Activated T-cell treated with anti-CD3 and anti-CD28 coated beads, Interleukin-2, amount 50 U/mL, for 4 hours (primary cell): ENCODE data around the gene XK. TPM values are rescaled to one million over a fixed set of nuclear protein-coding genes. Genes with fewer than 3 reads are reported as not detected.
A peak's percentile ranks its signal among the peaks of the same experiment; 100 is the strongest.

Source experiments
- ATAC-seq, 2 donors: fragments of 200-7000 bp; cut with Tn5 transposase; one replicate each; pipeline ENCODE4 v1.10.0; 2021
- DNase-seq: peaks from one replicate; pipeline ENCODE4 v3.0.0-alpha.2; 2020
- H3K27me3 Mint-ChIP-seq: one replicate; pipeline ENCODE4 v1.8.0; 2021; ENCODE audit warnings: low read depth, mixed read lengths
- H3K36me3 Mint-ChIP-seq: one replicate; pipeline ENCODE4 v1.8.0; 2022; ENCODE audit warnings: mixed read lengths; ENCODE audit not compliant: insufficient read depth
- H3K4me1 Mint-ChIP-seq: one replicate; pipeline ENCODE4 v1.8.0; 2021; ENCODE audit warnings: low read depth, mixed read lengths
- H3K4me3 Mint-ChIP-seq: one replicate; pipeline ENCODE4 v1.8.0; 2021; ENCODE audit warnings: mild to moderate bottlenecking, moderate library complexity, mixed read lengths
- H3K9me3 Mint-ChIP-seq: one replicate; pipeline ENCODE4 v1.8.0; 2021; ENCODE audit warnings: mixed read lengths
- total RNA-seq, 3 donors: library from RNA; stranded (reverse); gene quantifications; one replicate each; pipeline ENCODE4 v1.2.1, GENCODE V29; 2021

The XK gene
- total RNA-seq, 3 donors from 2014 or later, result 0.05 to 0.16 (median 0.10) TPM

DNA sequence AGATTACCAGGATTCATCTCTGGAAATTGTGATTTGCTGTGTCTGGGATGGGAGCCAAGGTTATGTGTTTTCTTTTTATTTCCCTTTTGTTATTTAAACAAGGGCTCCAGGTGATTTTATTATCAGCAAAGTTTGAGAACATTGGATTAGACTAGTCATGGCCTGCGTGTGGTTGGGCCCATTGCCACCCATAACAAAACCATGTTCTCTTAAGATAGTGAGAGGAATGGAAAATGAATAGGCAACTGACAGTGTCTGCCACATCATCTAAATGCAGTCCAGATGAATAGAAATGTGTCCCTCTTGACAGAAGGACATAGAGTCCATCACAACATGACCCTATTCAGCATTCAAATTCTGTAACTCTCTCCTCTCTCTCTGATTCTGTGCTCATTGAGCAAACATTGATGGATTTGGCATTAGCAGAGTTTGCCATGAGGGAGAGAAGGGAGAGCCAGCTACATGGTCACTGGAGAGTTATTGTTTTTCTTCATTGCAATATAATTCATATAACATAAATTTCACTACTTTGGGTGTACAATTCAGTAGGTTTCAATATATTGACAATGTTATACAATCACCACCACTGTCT is 11.7 kb downstream of the XK start:
- Mint-ChIP-seq H3K9me3 (no peaks in the 10 kb centered on the region), H3K4me3 (no peak overlapping the region), H3K4me1 (no peaks in the 10 kb centered on the region), H3K27me3 (no peaks in the 10 kb centered on the region), H3K36me3 (no peaks in the 10 kb centered on the region)
- no peak for DNase-seq
- no peak for ATAC-seq

DNA sequence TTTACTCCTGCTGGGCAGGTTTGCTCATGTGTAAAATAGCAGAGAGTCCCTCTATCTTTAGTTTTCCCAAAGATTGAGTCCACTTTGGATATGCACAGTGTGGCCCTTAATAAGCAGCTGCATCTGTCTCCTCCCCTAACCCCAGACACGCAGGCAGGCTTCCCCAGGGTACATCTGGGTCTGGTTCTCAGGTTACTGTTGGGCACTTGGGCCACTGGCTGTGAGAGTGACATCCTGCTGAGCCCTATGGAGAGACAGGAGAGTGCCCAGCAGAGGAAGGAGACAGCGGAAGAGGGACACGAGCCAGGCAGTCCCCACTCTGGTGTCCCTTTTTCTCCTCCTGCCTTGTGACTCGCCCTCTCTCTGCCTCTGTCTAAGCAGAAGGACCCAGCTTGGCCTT is 16.0 kb downstream of the XK start:
- no peak for ATAC-seq
- DNase-seq, result no peak
- H3K36me3 Mint-ChIP-seq, result no peaks in the 10 kb centered on the region
- no peaks in the 10 kb centered on the region for H3K4me1 Mint-ChIP-seq
- H3K9me3 Mint-ChIP-seq, result no peaks in the 10 kb centered on the region
- H3K4me3 Mint-ChIP-seq, result no peak overlapping the region
- H3K27me3 Mint-ChIP-seq, result no peaks in the 10 kb centered on the region

DNA sequence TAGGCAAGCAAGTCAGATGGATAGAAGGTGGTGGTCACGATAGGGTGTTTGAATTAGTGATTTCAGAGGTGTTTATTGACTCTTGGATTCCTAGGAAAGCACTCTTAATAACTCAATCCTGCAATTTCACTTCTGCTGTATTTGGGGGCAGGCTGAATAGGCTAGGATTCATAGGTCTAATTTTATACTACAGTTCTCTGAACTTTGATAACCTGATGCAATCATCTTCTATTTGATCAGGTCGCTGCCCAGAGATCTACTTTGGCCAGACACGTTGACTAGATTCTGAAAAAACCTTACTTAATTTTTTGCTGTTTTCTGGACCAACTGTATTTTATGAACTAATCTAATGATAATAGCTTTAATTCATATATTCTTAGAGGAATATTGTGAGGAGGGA is 26.4 kb downstream of the XK start:
- no peak overlapping the region for H3K4me3 Mint-ChIP-seq
- no peaks in the 10 kb centered on the region for H3K36me3 Mint-ChIP-seq
- DNase-seq (no peak), ATAC-seq (no peak)
- H3K4me1 Mint-ChIP-seq, result no peaks in the 10 kb centered on the region
- H3K27me3 Mint-ChIP-seq, result no peaks in the 10 kb centered on the region
- no peaks in the 10 kb centered on the region for H3K9me3 Mint-ChIP-seq

DNA sequence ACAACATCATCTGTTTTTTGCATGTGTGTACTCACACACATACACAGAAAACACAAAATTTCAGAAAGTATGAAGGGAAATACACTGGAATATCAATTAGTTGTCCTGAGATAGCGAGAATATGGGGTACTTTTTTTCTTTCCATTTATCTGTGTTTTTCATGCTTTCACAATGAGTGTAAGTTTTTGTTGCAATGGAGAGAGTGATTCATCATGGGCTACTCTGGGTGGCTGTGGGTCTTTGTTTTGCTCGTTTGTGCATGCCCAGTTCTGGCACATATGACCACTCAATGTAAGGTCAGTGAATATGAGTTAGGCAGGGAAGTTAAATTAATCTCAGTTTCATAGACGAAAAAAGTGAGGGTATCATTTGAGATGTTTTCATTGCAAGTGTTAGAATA is 26.9 kb downstream of the XK start:
- Mint-ChIP-seq H3K9me3 (no peaks in the 10 kb centered on the region), H3K36me3 (no peaks in the 10 kb centered on the region), H3K4me1 (no peaks in the 10 kb centered on the region), H3K4me3 (no peak overlapping the region), H3K27me3 (no peaks in the 10 kb centered on the region)
- ATAC-seq (no peak), DNase-seq (no peak)

DNA sequence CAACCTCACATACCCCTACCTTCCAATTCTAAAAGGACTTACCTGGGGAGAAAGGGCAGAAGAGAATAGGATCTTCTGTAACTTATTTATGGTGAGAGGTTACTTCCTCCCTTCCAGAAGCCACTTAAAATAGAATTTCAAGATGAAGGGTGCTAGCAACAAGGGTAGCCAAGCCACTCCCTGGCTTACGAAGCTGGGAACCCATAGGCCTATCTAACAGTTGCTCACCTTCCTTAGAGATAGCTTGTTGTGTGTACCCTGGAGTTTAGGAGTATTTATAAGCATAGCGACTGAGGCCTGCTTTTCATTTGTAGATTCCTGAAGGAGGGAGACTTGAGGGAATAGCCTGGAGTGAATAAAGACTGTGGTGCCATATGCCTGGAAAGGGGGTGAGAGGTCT is 28.9 kb downstream of the XK start:
- Mint-ChIP-seq H3K36me3 (no peaks in the 10 kb centered on the region), H3K4me1 (no peaks in the 10 kb centered on the region), H3K27me3 (no peaks in the 10 kb centered on the region), H3K4me3 (no peak overlapping the region), H3K9me3 (peaks cover 9% of the 10 kb centered on the region)
- DNase-seq, result no peak
- ATAC-seq, result no peak

DNA sequence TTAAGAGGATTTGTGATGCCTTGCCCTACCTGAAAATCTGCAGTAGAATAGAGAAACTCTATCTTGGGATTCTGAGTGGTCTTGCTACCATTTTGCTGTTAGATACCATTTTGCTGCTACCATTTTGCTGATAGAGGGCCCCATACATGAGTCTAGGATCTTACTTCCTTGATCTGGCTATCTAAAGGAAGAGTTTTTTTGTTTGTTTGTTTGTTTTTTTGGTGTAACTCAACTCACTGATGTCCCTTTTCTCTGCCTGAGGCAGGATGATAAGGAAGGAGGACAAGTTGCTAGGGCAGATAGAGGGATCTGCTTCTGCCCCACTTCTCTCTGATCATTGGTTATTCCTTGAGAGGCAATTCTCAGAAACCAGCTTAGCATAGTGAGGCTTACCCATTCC is 31.0 kb downstream of the XK start:
- Mint-ChIP-seq H3K4me3 (no peak overlapping the region), H3K9me3 (peaks cover 9% of the 10 kb centered on the region), H3K27me3 (no peaks in the 10 kb centered on the region), H3K36me3 (no peaks in the 10 kb centered on the region), H3K4me1 (no peaks in the 10 kb centered on the region)
- DNase-seq (no peak), ATAC-seq (no peak)

DNA sequence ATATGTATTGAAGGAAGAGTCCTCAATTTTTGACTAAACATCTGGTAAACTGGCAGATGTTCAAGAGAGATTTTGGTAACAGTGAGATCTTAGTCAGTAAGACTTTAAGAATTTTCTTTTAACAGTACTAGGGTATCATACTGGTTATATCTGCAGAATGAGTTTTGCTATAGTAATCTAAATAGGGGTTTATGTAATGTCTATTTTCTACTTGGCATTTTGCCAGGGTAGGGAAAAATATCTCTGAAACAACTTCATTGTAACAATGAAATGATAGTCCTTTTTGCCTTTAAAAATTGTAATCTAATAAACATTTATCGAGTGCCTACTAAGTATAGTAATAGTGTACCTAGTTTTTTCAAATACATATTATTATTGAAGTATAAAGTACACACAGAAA is 32.1 kb downstream of the XK start:
- no peaks in the 10 kb centered on the region for H3K36me3 Mint-ChIP-seq
- DNase-seq (no peak), ATAC-seq (no peak)
- no peaks in the 10 kb centered on the region for H3K4me1 Mint-ChIP-seq
- H3K9me3 Mint-ChIP-seq, result peaks cover 9% of the 10 kb centered on the region
- no peak overlapping the region for H3K4me3 Mint-ChIP-seq
- peaks cover 2% of the 10 kb centered on the region for H3K27me3 Mint-ChIP-seq

DNA sequence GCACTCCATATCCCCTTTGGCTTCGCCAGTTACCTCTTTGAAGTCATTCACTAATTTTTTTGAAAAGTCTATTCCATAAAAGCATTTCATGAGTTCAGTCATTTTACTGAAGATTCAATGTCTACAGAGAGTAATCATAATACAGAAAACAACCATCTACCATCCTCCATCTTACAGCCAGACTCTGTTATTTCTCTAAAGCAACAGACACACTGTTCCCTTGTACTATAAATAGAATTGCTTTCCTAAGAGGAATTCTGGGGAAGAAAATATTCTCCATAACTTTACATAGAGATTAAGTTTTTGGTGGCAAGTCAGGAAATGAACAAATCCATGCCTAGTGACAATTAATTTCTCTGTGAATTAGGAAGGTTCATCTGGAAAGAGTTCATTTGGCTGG is 37.0 kb downstream of the XK start:
- Mint-ChIP-seq H3K4me3 (no peak overlapping the region), H3K27me3 (peaks cover 5% of the 10 kb centered on the region), H3K9me3 (peaks cover 9% of the 10 kb centered on the region), H3K4me1 (no peaks in the 10 kb centered on the region), H3K36me3 (no peaks in the 10 kb centered on the region)
- ATAC-seq (no peak), DNase-seq (no peak)

DNA sequence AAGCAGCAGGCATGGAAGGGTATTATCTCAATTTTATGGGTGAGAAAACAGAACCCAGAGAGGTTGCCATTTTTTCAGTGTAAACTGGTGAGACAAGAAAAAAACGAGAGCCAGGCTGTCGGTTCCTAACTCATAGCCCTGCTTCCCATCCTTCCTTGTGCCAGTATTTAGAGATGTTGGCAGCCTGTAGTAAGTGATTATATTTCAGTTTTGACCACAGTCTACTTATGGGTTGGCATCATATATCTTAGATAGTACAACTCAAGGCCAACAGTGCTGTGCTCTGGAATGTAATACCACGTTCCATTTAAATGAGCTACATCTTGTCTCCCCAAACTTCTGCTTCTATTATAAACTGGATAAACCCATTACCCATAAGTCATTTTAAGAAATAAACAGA is 40.8 kb downstream of the XK start:
- ATAC-seq (no peak), DNase-seq (no peak)
- Mint-ChIP-seq H3K36me3 (no peaks in the 10 kb centered on the region), H3K9me3 (no peaks in the 10 kb centered on the region), H3K4me3 (no peak overlapping the region), H3K27me3 (peaks cover 5% of the 10 kb centered on the region), H3K4me1 (no peaks in the 10 kb centered on the region)

DNA sequence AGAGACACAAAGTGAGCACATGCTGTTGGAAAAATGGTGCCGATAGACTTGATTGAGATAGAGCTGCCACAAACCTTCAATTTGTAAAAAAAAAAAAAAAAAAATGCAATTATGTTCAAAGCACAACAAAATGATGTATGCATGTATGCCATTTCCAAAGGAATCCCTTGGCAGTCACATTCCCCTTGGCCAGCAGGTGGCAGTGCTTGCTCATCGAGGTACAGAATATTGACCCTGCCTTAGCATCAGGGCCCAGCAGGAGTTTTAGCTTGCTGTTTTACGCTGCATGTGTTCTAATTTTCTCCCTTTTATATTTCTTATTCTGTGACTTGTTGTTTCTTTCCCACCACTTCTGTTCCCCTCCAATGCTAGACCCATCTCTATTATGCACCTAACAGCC is 59.8 kb downstream of the XK start:
- peaks cover 16% of the 10 kb centered on the region for H3K4me1 Mint-ChIP-seq
- H3K27me3 Mint-ChIP-seq, result no peaks in the 10 kb centered on the region
- H3K4me3 Mint-ChIP-seq, result no peak overlapping the region
- DNase-seq (peak; percentile 77), ATAC-seq (peak; percentile 50 to 68)
- no peaks in the 10 kb centered on the region for H3K36me3 Mint-ChIP-seq
- H3K9me3 Mint-ChIP-seq, result no peaks in the 10 kb centered on the region

DNA sequence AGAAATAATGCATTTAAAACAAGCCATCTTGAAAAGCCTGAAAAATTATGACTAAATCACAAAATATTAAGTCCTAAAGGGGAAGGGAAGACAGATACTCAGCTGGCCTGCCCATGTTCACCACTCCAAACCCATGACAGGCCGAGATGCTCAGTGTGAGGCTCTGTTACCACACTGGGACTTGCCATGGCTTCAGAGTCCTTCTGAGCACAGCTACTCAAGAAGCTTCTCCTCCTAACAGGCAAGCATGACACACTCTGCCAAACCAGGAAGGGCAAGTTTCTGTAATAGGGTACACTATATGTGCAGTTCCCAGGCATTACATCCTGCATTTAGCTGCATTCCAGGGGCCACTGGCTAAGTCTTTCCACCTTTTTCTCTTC is 60.2 kb downstream of the XK start:
- ATAC-seq, result peak; percentile 20 to 47
- Mint-ChIP-seq H3K9me3 (no peaks in the 10 kb centered on the region), H3K4me3 (no peak overlapping the region), H3K4me1 (peaks cover 16% of the 10 kb centered on the region), H3K36me3 (no peaks in the 10 kb centered on the region), H3K27me3 (no peaks in the 10 kb centered on the region)
- DNase-seq, result no peak

DNA sequence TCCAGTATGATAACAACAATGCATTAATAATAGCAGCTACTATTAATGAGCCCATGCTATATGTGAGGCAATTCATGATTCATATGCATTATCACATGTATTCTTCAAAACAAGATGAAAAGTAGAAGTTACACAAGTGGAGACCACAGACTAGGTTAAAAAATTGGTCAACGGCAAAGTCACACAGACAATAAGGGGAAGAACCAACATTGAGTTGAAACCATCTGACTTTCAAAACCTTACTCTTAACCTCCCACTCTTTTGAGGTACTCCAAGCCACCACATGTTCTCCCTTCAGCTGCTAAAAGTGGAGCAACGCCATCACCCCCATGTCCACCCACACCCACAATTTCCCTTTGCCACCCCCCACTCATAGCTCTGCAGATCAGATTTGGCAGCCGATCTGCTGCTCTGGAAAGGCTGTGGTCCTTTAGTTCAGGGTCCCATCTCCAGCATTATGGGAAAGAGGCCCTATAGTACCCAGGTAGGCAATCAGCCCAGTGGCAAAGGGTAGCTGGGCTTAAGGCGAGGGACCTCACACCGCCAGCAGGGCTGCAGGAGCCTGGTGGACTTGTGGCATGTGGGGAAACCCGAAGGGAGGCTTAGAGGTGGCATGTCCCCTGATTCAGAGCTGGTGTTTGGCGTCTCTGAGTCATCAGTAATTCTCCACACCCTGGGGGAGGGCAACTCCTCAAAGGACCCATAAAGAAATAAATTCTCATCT is 60.8 kb downstream of the XK start:
- ATAC-seq (peak; percentile 71 to 76), DNase-seq (no peak)
- Mint-ChIP-seq H3K4me1 (peaks cover 18% of the 10 kb centered on the region), H3K27me3 (no peaks in the 10 kb centered on the region), H3K4me3 (no peak overlapping the region), H3K36me3 (no peaks in the 10 kb centered on the region), H3K9me3 (no peaks in the 10 kb centered on the region)

DNA sequence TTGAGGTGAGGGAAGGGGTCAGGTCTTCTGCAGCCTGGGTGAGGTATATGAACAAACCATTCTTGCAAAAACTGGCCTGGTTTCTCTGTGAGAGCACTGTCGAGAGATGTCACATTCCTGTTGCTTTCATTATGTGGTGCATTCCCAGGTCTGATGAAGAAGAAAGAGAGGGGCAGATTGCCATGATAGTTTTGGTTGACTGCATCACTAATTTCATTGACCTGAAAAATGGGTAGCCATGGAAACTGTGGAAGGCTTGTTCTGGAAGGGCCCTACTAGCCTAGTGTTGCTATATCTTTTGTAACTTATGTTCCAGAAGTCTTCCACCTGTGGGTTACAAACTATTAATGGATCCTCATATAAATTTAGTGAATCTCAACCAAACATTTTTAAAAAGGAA is 61.4 kb downstream of the XK start:
- ATAC-seq (no peak), DNase-seq (no peak)
- peaks cover 23% of the 10 kb centered on the region for H3K4me1 Mint-ChIP-seq
- H3K9me3 Mint-ChIP-seq, result no peaks in the 10 kb centered on the region
- H3K27me3 Mint-ChIP-seq, result no peaks in the 10 kb centered on the region
- H3K4me3 Mint-ChIP-seq, result no peak overlapping the region
- H3K36me3 Mint-ChIP-seq, result no peaks in the 10 kb centered on the region

DNA sequence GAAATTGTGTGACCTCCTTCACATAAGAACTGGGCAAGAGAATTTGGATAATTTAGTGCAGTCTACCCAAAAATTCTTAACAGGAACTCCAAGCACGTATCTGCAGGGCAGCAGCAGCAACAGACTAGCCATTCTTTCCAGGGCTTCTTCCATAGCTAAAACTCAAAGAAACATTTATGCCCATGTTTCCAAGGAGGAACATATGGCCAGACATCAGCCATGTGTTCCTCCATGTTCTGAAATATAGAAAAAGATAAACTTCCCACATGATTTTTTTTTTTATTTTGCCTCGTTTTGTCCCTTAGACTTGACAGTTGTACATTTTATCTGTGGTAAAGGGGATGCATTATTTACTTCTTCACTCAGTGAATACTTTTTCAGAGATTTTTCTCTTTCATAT is 66.7 kb downstream of the XK start:
- ATAC-seq (no peak), DNase-seq (no peak)
- no peaks in the 10 kb centered on the region for H3K27me3 Mint-ChIP-seq
- no peak overlapping the region for H3K4me3 Mint-ChIP-seq
- no peaks in the 10 kb centered on the region for H3K36me3 Mint-ChIP-seq
- peaks cover 11% of the 10 kb centered on the region for H3K4me1 Mint-ChIP-seq
- no peaks in the 10 kb centered on the region for H3K9me3 Mint-ChIP-seq

DNA sequence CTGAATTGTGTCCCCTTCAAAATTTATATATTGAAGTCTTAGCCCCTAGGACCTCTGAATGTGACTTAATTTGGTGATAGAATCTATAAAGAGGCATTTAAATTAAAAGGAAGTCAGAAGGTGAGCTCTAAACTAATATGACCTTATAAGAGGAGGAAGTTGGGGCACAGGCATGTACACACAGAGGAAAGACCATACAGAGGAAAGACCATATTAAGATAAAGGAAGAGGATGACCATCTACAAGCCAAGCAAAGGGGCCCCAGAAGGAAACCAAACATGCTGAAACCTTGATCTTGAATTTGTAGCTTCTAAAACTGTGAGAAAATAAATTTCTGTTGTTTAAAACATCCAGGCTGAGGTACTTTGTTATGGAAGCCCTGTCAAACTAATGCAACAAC is 67.3 kb downstream of the XK start:
- H3K4me1 Mint-ChIP-seq, result peaks cover 17% of the 10 kb centered on the region
- H3K36me3 Mint-ChIP-seq, result no peaks in the 10 kb centered on the region
- ATAC-seq (no peak), DNase-seq (no peak)
- no peak overlapping the region for H3K4me3 Mint-ChIP-seq
- no peaks in the 10 kb centered on the region for H3K9me3 Mint-ChIP-seq
- H3K27me3 Mint-ChIP-seq, result no peaks in the 10 kb centered on the region
